ENCODE data around the gene SACS.
"Not testable (repeated sequence)": the region's sequence is repeated elsewhere in the genome, so short reads cannot be mapped to it uniquely, and the experiment has no call there.

Gene SACS

DNA sequence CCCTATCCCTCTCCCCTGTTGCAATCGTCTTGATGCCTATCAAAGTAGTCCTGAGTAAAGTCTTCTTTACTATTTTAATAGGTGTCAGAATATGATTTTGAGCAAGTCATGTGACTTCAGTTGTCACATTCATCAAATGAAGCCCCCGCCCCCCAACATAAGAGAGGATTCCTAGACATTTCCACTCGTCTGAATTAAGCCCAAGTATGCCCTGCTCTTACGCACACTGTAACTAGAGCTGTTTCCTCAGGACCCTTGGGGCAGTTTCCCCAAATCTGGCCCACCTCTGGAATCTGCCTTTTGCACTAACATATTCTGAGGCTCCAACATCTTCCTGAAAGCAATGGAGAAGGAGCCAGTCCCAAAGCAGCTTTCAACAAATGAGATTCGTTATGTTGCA lies 25.5 kb downstream of the SACS start:
- no peak for DNase-seq (ENCODE audit: low spot score)

- not testable (repeated sequence) for DNase-seq (ENCODE audit: low spot score)
Measured at GRCh38 chr13:23401156-23401555, 32.3 kb downstream of the SACS start.

GRCh38 chr13:23399347-23399746 lies 34.2 kb downstream of the SACS start:
- no peak for DNase-seq (ENCODE audit: low spot score)

DNA sequence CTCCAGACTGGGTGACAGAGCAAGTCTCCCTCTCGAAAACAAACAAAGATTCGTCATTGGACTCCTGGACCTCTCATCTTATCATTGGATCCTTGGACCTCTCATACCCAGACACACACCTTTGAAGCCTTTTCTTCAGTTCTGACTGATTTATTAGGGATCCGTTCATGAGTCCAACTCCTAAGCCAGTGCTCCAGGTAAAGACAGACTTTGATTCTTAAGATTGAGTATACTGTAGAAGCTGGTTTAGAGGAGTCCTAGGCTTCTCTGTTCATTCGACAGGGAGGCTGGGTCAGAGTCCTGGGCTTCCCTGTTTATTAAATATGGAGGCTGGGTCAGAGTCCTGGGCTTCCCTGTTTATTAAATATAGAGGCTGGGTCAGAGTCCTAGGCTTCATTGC lies 38.7 kb downstream of the SACS start:
- DNase-seq (ENCODE audit: low spot score): no peak

- DNase-seq (ENCODE audit: low spot score): no peak
Measured at GRCh38 chr13:23392925-23393645, 40.4 kb downstream of the SACS start.

- no peak for DNase-seq (ENCODE audit: low spot score)
Measured at GRCh38 chr13:23392313-23392712, 41.2 kb downstream of the SACS start.

DNA sequence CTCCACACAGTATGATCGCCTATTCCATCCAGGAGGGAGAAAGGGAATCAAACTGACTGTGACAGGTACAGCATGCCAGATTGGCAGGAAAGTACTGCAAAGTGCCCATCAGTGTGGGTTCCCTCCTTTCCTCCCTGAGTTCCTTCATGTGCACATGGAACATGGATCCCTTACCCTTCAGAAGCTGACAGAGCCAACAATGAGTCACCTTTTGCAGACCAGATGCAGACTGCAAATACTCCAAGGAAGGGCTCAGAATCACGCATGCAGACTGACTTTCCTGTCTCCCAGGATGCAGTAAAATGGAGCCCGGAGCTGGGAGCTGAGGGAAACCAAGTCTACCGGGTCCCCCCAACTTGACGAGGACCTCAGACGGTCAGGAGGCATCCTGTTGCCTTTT lies 41.8 kb downstream of the SACS start:
- DNase-seq (ENCODE audit: low spot score): no peak

- no peak for DNase-seq (ENCODE audit: low spot score)
Measured at GRCh38 chr13:23386533-23386932, 47.0 kb downstream of the SACS start.

- no peak for DNase-seq (ENCODE audit: low spot score)
Measured at GRCh38 chr13:23385931-23386330, 47.6 kb downstream of the SACS start.

- peak; percentile 26 for DNase-seq (ENCODE audit: low spot score)
Measured at GRCh38 chr13:23384111-23384510, 49.4 kb downstream of the SACS start.

- no peak for DNase-seq (ENCODE audit: low spot score)
Measured at GRCh38 chr13:23383151-23383550, 50.4 kb downstream of the SACS start.

- no peak for DNase-seq (ENCODE audit: low spot score)
Measured at GRCh38 chr13:23381866-23382265, 51.6 kb downstream of the SACS start.

- DNase-seq (ENCODE audit: low spot score): no peak
Measured at GRCh38 chr13:23380534-23380933, 53.0 kb downstream of the SACS start.

DNA sequence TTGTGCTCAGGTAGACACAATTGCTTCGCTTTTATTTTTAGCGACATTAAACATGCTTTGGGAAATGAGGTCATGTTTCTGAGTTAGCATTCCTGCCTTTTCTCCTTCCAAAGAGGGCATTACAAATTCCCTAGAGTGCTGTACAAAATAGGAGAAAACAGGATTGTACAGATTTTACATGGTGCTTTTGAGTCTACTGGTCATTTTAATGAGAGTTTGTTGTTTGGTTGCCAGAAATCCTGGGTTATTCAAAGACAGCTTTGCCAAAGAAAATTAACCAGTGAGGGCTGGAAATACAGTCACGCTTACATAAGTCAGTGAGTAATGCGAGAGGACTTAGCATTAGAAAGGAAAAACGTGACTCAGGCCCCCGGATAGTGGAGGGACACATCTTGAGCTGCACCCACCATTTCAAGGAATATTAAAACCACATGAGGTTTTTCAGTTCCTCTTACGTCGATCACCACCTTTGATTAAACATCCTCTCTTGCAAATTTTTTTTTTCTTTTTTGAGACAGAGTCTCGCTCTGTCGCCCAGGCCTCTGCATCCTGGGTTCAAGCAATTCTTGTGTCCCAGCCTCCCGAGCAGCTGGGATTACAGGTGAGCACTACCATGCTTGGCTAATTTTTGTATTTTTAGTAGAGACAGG lies 55.4 kb downstream of the SACS start:
- peak; percentile 85 for DNase-seq (ENCODE audit: low spot score)

DNA sequence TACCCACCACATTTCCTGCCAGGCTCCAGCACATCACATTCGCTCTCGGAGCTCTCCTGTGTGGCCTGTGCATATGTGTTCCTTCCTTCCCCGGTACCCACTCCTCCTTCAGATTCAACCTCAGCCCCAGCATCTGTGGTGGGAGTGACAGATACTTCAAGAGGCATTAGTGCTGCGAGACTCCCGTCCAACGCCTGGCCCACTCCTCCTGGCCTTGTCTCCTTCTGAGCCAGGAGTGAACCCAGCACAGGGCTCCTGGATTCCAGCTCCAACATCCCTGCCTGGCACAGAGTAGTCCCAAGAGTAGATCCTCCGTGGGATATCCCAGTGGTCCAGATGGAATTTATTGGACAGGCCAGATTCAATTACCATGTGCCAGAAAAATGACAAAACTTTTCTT lies 55.9 kb downstream of the SACS start:
- no peak for DNase-seq (ENCODE audit: low spot score)

- DNase-seq (ENCODE audit: low spot score): peak; percentile 97
Measured at GRCh38 chr13:23375001-23375971, 58.2 kb downstream of the SACS start.

DNA sequence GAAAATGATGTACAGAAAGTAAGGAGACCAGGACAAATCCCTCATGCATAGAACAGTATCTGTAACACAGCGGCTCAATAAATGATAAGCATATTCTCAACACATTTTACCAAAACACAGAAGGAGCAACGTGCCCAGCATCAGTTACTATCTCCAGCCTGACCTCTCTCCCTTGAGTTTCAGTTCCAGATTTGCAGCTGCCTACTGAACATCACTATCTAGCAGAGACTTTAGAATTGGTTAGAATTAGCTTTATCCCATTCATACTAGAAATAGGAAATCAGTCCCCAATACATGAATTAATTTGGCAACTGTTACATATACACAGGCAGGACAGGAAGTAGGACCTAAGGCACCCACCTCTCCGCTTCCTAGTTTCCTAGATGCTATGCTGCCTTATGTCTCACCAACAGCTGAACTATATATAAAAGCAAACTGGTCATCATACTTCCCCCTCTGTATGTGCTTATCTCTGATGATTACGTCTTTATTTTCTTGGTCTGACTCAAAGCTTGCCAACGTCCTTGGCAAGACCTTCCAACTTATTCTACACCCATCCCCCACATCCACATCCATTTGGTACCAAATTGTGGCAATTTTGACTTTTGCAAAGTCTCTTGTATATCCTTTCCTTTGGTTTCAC lies 61.1 kb downstream of the SACS start:
- DNase-seq (ENCODE audit: low spot score): no peak

DNA sequence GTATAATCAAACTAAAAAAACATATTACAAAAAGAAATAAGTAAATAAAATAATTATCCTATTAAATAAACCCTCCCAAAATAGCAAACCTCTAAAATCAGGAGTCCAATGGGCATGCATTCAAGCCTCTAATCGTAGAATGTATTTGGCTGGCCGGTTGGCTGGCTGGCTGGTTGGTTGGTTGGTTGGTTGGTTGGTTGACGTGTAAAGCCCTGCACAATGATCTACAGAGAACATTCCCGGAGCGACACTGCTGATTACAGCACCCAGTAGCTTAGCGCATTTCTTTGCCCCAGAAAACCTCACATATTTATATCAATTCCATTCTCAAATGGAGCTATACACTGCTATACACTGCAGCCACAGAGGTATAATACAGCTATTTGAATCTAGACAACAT lies 65.6 kb downstream of the SACS start:
- no peak for DNase-seq (ENCODE audit: low spot score)

GRCh38 chr13:23365652-23366051 lies 67.8 kb downstream of the SACS start:
- no peak for DNase-seq (ENCODE audit: low spot score)

GRCh38 chr13:23359882-23360281 lies 73.6 kb downstream of the SACS start:
- no peak for DNase-seq (ENCODE audit: low spot score)

DNA sequence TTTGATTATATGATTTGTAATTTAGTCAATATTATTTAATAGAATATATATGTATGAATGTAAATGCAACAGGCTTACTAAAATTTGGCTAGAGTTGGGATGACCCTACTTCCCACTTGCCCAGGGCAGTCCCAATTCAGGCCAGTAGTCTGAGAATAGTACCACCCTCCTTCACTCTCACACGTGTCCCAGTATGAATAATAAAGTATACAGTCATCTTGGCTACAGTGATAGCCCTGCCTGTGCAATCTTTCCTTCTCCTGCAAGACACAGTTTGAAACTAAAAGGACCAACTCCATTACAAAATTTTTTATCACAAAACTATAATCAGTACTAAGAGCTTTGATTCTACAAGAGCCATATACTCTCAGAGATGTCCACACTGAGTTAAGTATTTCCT lies 76.2 kb downstream of the SACS start:
- no peak for DNase-seq (ENCODE audit: low spot score)

GRCh38 chr13:23356368-23356767 lies 77.1 kb downstream of the SACS start:
- no peak for DNase-seq (ENCODE audit: low spot score)
